Activated CD8-positive, alpha-beta memory T cell treated with anti-CD3 and anti-CD28 coated beads for 4 hours (primary cell): ENCODE results near the gene ABTB2.

Experiments
- DNase-seq, 2 donors: peaks; one replicate each; pipeline ENCODE4 v3.0.0-alpha.2; 2020; ENCODE audit warnings: low read depth in 2 of 2

ABTB2 gene

GRCh38 chr11:34150494-34151151 lies 207.2 kb downstream of the ABTB2 start:
- no peak for DNase-seq

GRCh38 chr11:34149786-34150185 lies 208.0 kb downstream of the ABTB2 start:
- no peak for DNase-seq

- no peak for DNase-seq
Measured at GRCh38 chr11:34149274-34149673, 208.5 kb downstream of the ABTB2 start.

GRCh38 chr11:34148504-34149165 lies 209.2 kb downstream of the ABTB2 start:
- DNase-seq, result no peak

- DNase-seq, result no peak
Measured at GRCh38 chr11:34147581-34147980, 210.2 kb downstream of the ABTB2 start.

GRCh38 chr11:34146866-34147265 lies 210.9 kb downstream of the ABTB2 start:
- no peak for DNase-seq

GRCh38 chr11:34146411-34146810 lies 211.4 kb downstream of the ABTB2 start:
- no peak for DNase-seq

GRCh38 chr11:34145847-34146381 lies 211.9 kb downstream of the ABTB2 start:
- DNase-seq, result no peak

GRCh38 chr11:34145073-34145472 lies 212.7 kb downstream of the ABTB2 start:
- no peak for DNase-seq

GRCh38 chr11:34143048-34143447 lies 214.8 kb downstream of the ABTB2 start:
- no peak for DNase-seq

- no peak for DNase-seq
Measured at GRCh38 chr11:34140149-34140548, 217.7 kb downstream of the ABTB2 start.

- DNase-seq, result no peak
Measured at GRCh38 chr11:34139346-34139745, 218.5 kb downstream of the ABTB2 start.

- DNase-seq, result no peak
Measured at GRCh38 chr11:34136420-34136819, 221.4 kb downstream of the ABTB2 start.

- no peak for DNase-seq
Measured at GRCh38 chr11:34135439-34135838, 222.4 kb downstream of the ABTB2 start.

GRCh38 chr11:34134765-34135164 lies 223.0 kb downstream of the ABTB2 start:
- DNase-seq, result no peak

- no peak for DNase-seq
Measured at GRCh38 chr11:34132261-34132965, 225.4 kb downstream of the ABTB2 start.

GRCh38 chr11:34128824-34129223 lies 229.0 kb downstream of the ABTB2 start:
- no peak for DNase-seq

- DNase-seq, result no peak
Measured at GRCh38 chr11:34126959-34127848, 230.6 kb downstream of the ABTB2 start.

GRCh38 chr11:34124885-34125668 lies 232.7 kb downstream of the ABTB2 start:
- DNase-seq, result no peak

- no peak for DNase-seq
Measured at GRCh38 chr11:34120651-34121050, 237.2 kb downstream of the ABTB2 start.

- DNase-seq, result no peak
Measured at GRCh38 chr11:34114471-34114870, 243.3 kb downstream of the ABTB2 start.
